Measurements from ENCODE around the gene C19orf53. TPM values are rescaled to one million over a fixed set of nuclear protein-coding genes. Genes with fewer than 3 reads are reported as not detected.

C19orf53 gene
- total RNA-seq, 2 experiments from 2014 or later = 90.1 to 162 TPM

DNA sequence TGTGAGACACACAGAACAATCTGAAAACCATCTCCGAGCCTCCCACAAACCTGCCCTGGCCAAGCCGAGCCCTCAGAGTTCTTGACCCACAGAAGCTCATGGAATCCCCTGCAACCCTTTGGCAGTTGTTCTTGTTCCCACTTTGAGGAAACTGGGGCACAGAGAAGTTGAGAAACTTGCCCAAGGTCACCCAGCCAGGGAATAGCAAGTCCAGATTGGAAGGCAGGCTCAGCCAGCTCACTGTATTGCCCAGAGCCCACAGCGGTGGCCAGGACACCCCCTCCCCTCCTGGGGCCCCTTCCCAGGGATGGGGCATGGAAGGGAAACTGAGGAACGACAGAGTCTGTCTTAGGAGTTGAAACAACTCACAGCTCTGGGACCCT lies 22.8 kb downstream of the C19orf53 start:
- peaks cover 30% of the 10 kb centered on the region for H3K4me1 ChIP-seq (ENCODE audit: insufficient read depth, low read length, poor library complexity, severe bottlenecking)
- CTCF ChIA-PET (ENCODE audit: unreplicated experiment) = no interaction called here
- peak overlapping the region; percentile 92 for H3K4me2 ChIP-seq (ENCODE audit: low read length)
- peak overlapping the region; percentile 15 for H3K27ac ChIP-seq (ENCODE audit: low read depth, low read length, poor library complexity, severe bottlenecking)
- no peaks in the 10 kb centered on the region for H4K20me1 ChIP-seq (ENCODE audit: insufficient read depth, low read length)
- no peaks in the 10 kb centered on the region for H3K36me3 ChIP-seq (ENCODE audit: insufficient read depth, low read length)
- H2AFZ ChIP-seq (ENCODE audit: low read length) = no peak overlapping the region
- POLR2A ChIA-PET = interaction anchor here (0.6 kb wide), 2 partner anchors 28 to 337 kb away, joined by 3 to 8 read pairs; no protein-coding TSS in a partner anchor
- no peak for DNase-seq (ENCODE audit: low spot score)
- H3K79me2 ChIP-seq (ENCODE audit: insufficient read depth, low read depth, low read length) = peaks cover 5% of the 10 kb centered on the region; the same call in 1 of the 2 replicates
- intact Hi-C loops (cut with micrococcal nuclease; ENCODE audit: unreplicated experiment) = no loop called here
- peak overlapping the region; percentile 79 for H3K4me3 ChIP-seq (ENCODE audit: low read depth, low read length, poor library complexity, severe bottlenecking)
- TF ChIP-seq EZH2phosphoT487 (IDR thresholded peaks at IDR 0.05; ENCODE audit: borderline replicate concordance, low read depth, low read length) = no peak
- TF ChIP-seq, protein P1, sequence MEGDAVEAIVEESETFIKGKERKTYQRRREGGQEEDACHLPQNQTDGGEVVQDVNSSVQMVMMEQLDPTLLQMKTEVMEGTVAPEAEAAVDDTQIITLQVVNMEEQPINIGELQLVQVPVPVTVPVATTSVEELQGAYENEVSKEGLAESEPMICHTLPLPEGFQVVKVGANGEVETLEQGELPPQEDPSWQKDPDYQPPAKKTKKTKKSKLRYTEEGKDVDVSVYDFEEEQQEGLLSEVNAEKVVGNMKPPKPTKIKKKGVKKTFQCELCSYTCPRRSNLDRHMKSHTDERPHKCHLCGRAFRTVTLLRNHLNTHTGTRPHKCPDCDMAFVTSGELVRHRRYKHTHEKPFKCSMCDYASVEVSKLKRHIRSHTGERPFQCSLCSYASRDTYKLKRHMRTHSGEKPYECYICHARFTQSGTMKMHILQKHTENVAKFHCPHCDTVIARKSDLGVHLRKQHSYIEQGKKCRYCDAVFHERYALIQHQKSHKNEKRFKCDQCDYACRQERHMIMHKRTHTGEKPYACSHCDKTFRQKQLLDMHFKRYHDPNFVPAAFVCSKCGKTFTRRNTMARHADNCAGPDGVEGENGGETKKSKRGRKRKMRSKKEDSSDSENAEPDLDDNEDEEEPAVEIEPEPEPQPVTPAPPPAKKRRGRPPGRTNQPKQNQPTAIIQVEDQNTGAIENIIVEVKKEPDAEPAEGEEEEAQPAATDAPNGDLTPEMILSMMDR (conservative IDR thresholded peaks at IDR 0.05; ENCODE audit: low read length) = no peak
- H3K9me2 ChIP-seq (ENCODE audit: insufficient read depth, low read length) = no peaks in the 10 kb centered on the region
- no TSS peak for BruUV-seq (replicated peaks)
- H3K9me3 ChIP-seq (ENCODE audit: low read length) = no peaks in the 10 kb centered on the region

GRCh38 chr19:13797870-13798269 lies 23.6 kb downstream of the C19orf53 start:
- H3K9me3 ChIP-seq (ENCODE audit: low read length) = no peaks in the 10 kb centered on the region
- H2AFZ ChIP-seq (ENCODE audit: low read length) = no peak overlapping the region
- CTCF ChIA-PET (ENCODE audit: unreplicated experiment) = no interaction called here
- H3K9me2 ChIP-seq (ENCODE audit: insufficient read depth, low read length) = no peaks in the 10 kb centered on the region
- no peak overlapping the region for H3K4me3 ChIP-seq (ENCODE audit: low read depth, low read length, poor library complexity, severe bottlenecking)
- no peak overlapping the region for H3K27ac ChIP-seq (ENCODE audit: low read depth, low read length, poor library complexity, severe bottlenecking)
- no peaks in the 10 kb centered on the region for H4K20me1 ChIP-seq (ENCODE audit: insufficient read depth, low read length)
- POLR2A ChIA-PET = interaction anchor here (0.6 kb wide), 1 partner anchor 28 kb away, joined by 3 read pairs; no protein-coding TSS in a partner anchor
- H3K79me2 ChIP-seq (ENCODE audit: insufficient read depth, low read depth, low read length) = peaks cover 5% of the 10 kb centered on the region; the same call in 1 of the 2 replicates
- no peak overlapping the region for H3K4me2 ChIP-seq (ENCODE audit: low read length)
- no TSS peak for BruUV-seq (replicated peaks)
- H3K36me3 ChIP-seq (ENCODE audit: insufficient read depth, low read length) = no peaks in the 10 kb centered on the region
- H3K4me1 ChIP-seq (ENCODE audit: insufficient read depth, low read length, poor library complexity, severe bottlenecking) = peaks cover 30% of the 10 kb centered on the region
- TF ChIP-seq, protein P1 (conservative IDR thresholded peaks at IDR 0.05; ENCODE audit: low read length) = no peak
- no peak for TF ChIP-seq EZH2phosphoT487 (IDR thresholded peaks at IDR 0.05; ENCODE audit: borderline replicate concordance, low read depth, low read length)
- no peak for DNase-seq (ENCODE audit: low spot score)
- intact Hi-C loops (cut with micrococcal nuclease; ENCODE audit: unreplicated experiment) = no loop called here

GRCh38 chr19:13799669-13800068 lies 25.4 kb downstream of the C19orf53 start:
- Histone ChIP-seq H3K36me3 (ENCODE audit: insufficient read depth, low read length) (no peaks in the 10 kb centered on the region), H3K4me1 (ENCODE audit: insufficient read depth, low read length, poor library complexity, severe bottlenecking) (peaks cover 16% of the 10 kb centered on the region), H2AFZ (ENCODE audit: low read length) (no peak overlapping the region), H3K4me3 (ENCODE audit: low read depth, low read length, poor library complexity, severe bottlenecking) (no peak overlapping the region), H4K20me1 (ENCODE audit: insufficient read depth, low read length) (no peaks in the 10 kb centered on the region), H3K9me2 (ENCODE audit: insufficient read depth, low read length) (no peaks in the 10 kb centered on the region), H3K4me2 (ENCODE audit: low read length) (no peak overlapping the region), H3K27ac (ENCODE audit: low read depth, low read length, poor library complexity, severe bottlenecking) (no peak overlapping the region), H3K9me3 (ENCODE audit: low read length) (no peaks in the 10 kb centered on the region), H3K79me2 (ENCODE audit: insufficient read depth, low read depth, low read length) (peaks cover 5% of the 10 kb centered on the region; the same call in 1 of the 2 replicates)
- DNase-seq (ENCODE audit: low spot score) = no peak
- no peak for TF ChIP-seq EZH2phosphoT487 (IDR thresholded peaks at IDR 0.05; ENCODE audit: borderline replicate concordance, low read depth, low read length)
- TF ChIP-seq, protein P1 (conservative IDR thresholded peaks at IDR 0.05; ENCODE audit: low read length) = no peak
- intact Hi-C loops (cut with micrococcal nuclease; ENCODE audit: unreplicated experiment) = no loop called here
- ChIA-PET CTCF (ENCODE audit: unreplicated experiment) (no interaction called here), POLR2A (interaction anchor here (0.7 kb wide), 1 partner anchor 12 kb away, joined by 4 read pairs; no protein-coding TSS in a partner anchor)
- no TSS peak for BruUV-seq (replicated peaks)
